Osteoblast (primary cell): ENCODE data around the gene RASSF10. TPM values are rescaled to one million over a fixed set of nuclear protein-coding genes. Genes with fewer than 3 reads are reported as not detected.

ENCODE experiments used
- DNase-seq: peaks from one replicate; pipeline ENCODE4 v3.0.0; 2011; ENCODE audit warnings: low spot score, mixed read lengths; ENCODE audit not compliant: insufficient read length; ENCODE audit errors: missing footprints
- H2AFZ ChIP-seq: 2 replicates; pipeline ENCODE4 v1.6.0; 2011; ENCODE audit warnings: mild to moderate bottlenecking, low read length
- H3K27ac ChIP-seq: 2 replicates; pipeline ENCODE4 v1.5.1; 2011; ENCODE audit warnings: mild to moderate bottlenecking, low read depth, low read length, moderate library complexity
- H3K27me3 ChIP-seq: 2 replicates; pipeline ENCODE4 v1.6.0; 2012; ENCODE audit warnings: mild to moderate bottlenecking, control low read depth, inconsistent platforms, low read length, moderate library complexity; ENCODE audit not compliant: insufficient read depth
- H3K36me3 ChIP-seq: 2 replicates; pipeline ENCODE4 v1.5.1; 2011; ENCODE audit warnings: mild to moderate bottlenecking, low read length, control low read depth, moderate library complexity; ENCODE audit not compliant: insufficient read depth
- H3K4me1 ChIP-seq: 2 replicates; pipeline ENCODE4 v1.5.1; 2011; ENCODE audit warnings: mild to moderate bottlenecking, low read length, control low read depth, moderate library complexity; ENCODE audit not compliant: insufficient read depth
- H3K4me2 ChIP-seq: 2 replicates; pipeline ENCODE4 v1.6.0; 2011; ENCODE audit warnings: mild to moderate bottlenecking, low read length; ENCODE audit not compliant: insufficient read depth
- H3K4me3 ChIP-seq: fragments of 200-600 bp; sonication (generic); 3 replicates; pipeline ENCODE4 v1.5.1; 2012; ENCODE audit warnings: mild to moderate bottlenecking, low read length, inconsistent platforms; ENCODE audit not compliant: insufficient read depth
- H3K79me2 ChIP-seq: 2 replicates; pipeline ENCODE4 v1.6.0; 2012; ENCODE audit warnings: mild to moderate bottlenecking, low read length, control low read depth, inconsistent platforms; ENCODE audit not compliant: insufficient read depth
- H3K9me3 ChIP-seq: 2 replicates; pipeline ENCODE4 v1.5.1; 2011; ENCODE audit warnings: low read depth, low read length, control low read depth
- H4K20me1 ChIP-seq: 2 replicates; pipeline ENCODE4 v1.6.0; 2012; ENCODE audit warnings: mild to moderate bottlenecking, low read length, control low read depth; ENCODE audit not compliant: insufficient read depth
- total RNA-seq: library from RNA; depleted of rRNA; stranded (reverse); fragments of >200 nt; gene quantifications from 2 replicates; pipeline ENCODE4 v1.2.3, GENCODE V29; 2012
- TF ChIP-seq, protein P1 (sequence below): IDR thresholded peaks from 2 replicates; pipeline ENCODE4 v1.5.1; 2011; ENCODE audit warnings: mild to moderate bottlenecking, low read depth, low read length, moderate library complexity; ENCODE audit errors: extremely low read depth

The RASSF10 gene
- total RNA-seq, 1 donor, result 0.72 TPM

- Histone ChIP-seq H3K4me3 (no peak overlapping the region), H3K27me3 (peaks cover 33% of the 10 kb centered on the region), H3K4me2 (no peak overlapping the region), H3K9me3 (no peaks in the 10 kb centered on the region), H3K27ac (no peak overlapping the region), H3K79me2 (no peaks in the 10 kb centered on the region), H4K20me1 (no peaks in the 10 kb centered on the region), H3K36me3 (no peaks in the 10 kb centered on the region), H3K4me1 (peaks cover 3% of the 10 kb centered on the region), H2AFZ (no peak overlapping the region)
- TF ChIP-seq, protein P1, sequence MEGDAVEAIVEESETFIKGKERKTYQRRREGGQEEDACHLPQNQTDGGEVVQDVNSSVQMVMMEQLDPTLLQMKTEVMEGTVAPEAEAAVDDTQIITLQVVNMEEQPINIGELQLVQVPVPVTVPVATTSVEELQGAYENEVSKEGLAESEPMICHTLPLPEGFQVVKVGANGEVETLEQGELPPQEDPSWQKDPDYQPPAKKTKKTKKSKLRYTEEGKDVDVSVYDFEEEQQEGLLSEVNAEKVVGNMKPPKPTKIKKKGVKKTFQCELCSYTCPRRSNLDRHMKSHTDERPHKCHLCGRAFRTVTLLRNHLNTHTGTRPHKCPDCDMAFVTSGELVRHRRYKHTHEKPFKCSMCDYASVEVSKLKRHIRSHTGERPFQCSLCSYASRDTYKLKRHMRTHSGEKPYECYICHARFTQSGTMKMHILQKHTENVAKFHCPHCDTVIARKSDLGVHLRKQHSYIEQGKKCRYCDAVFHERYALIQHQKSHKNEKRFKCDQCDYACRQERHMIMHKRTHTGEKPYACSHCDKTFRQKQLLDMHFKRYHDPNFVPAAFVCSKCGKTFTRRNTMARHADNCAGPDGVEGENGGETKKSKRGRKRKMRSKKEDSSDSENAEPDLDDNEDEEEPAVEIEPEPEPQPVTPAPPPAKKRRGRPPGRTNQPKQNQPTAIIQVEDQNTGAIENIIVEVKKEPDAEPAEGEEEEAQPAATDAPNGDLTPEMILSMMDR, result no peak
- DNase-seq, result no peak
Measured at GRCh38 chr11:13035711-13036110, 26.6 kb downstream of the RASSF10 start.

DNA sequence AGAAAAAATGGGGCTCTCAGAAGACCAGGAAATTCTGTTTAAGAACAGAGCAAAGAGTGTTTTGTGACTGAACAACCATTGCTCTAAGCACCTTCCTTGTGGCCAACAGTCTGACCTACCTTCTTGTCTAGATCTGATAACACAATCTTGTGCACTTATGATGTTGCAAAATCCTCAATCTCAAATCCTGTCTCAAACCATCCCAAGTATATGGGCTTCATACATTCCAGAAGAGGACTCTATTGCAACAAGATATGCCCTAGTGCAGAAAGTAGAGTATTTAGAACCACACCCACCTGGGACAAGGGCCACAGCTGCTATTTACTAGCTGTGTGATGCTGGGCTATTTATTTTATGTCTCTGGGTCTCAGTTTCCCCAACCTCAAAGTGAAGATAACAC lies 27.1 kb downstream of the RASSF10 start:
- Histone ChIP-seq H3K9me3 (no peaks in the 10 kb centered on the region), H2AFZ (no peak overlapping the region), H3K27ac (no peak overlapping the region), H4K20me1 (no peaks in the 10 kb centered on the region), H3K4me2 (no peak overlapping the region), H3K4me1 (peaks cover 3% of the 10 kb centered on the region), H3K36me3 (no peaks in the 10 kb centered on the region), H3K79me2 (no peaks in the 10 kb centered on the region), H3K4me3 (no peak overlapping the region), H3K27me3 (peaks cover 28% of the 10 kb centered on the region)
- TF ChIP-seq, protein P1, result no peak
- no peak for DNase-seq

- peaks cover 43% of the 10 kb centered on the region for H3K27me3 ChIP-seq
- no peaks in the 10 kb centered on the region for H3K79me2 ChIP-seq
- H3K4me1 ChIP-seq, result peaks cover 3% of the 10 kb centered on the region
- no peak overlapping the region for H3K27ac ChIP-seq
- H3K36me3 ChIP-seq, result no peaks in the 10 kb centered on the region
- TF ChIP-seq, protein P1, result no peak
- H3K9me3 ChIP-seq, result no peaks in the 10 kb centered on the region
- no peak overlapping the region for H3K4me3 ChIP-seq
- no peak overlapping the region for H2AFZ ChIP-seq
- DNase-seq, result no peak
- no peak overlapping the region for H3K4me2 ChIP-seq
- H4K20me1 ChIP-seq, result no peaks in the 10 kb centered on the region
Measured at GRCh38 chr11:13038366-13038765, 29.2 kb downstream of the RASSF10 start.

- Histone ChIP-seq H2AFZ (no peak overlapping the region), H3K4me2 (no peak overlapping the region), H4K20me1 (no peaks in the 10 kb centered on the region), H3K9me3 (no peaks in the 10 kb centered on the region), H3K79me2 (no peaks in the 10 kb centered on the region), H3K4me1 (peaks cover 3% of the 10 kb centered on the region), H3K27me3 (peaks cover 50% of the 10 kb centered on the region), H3K36me3 (no peaks in the 10 kb centered on the region), H3K27ac (no peak overlapping the region), H3K4me3 (no peak overlapping the region)
- no peak for DNase-seq
- TF ChIP-seq, protein P1, result no peak
Measured at GRCh38 chr11:13039126-13039525, 30.0 kb downstream of the RASSF10 start.
